ENCODE measurements around the gene NUP54. TPM values are rescaled to one million over a fixed set of nuclear protein-coding genes. Genes with fewer than 3 reads are reported as not detected.

The NUP54 gene
- total RNA-seq, 1 experiment from 2014 or later = 84.5 TPM

DNA sequence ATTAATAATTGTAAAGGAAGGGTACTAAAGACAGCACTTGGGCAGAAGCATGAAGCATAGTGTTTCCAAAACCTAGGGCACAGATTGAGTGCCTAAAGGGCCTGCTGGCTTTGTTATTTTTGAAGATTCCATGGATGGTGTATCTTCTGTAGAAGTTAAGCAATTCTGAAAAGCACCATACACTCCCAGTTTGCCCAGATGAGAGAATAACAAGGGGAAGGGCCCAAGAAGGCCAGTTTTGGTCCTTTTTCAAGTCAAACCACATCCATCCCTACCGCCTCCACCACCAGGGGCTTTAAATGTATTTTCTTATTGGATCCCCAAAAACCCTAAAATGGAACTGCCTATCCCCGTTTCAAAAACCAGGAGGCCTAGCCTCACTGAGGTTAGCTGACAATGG, 48.2 kb upstream of the NUP54 start:
- H3K27me3 Mint-ChIP-seq (ENCODE audit: low read depth) = peaks cover 3% of the 10 kb centered on the region; the same call in 1 of the 2 replicates
- no peak for DNase-seq (ENCODE audit: low spot score)
- peaks cover 31% of the 10 kb centered on the region for H3K9me3 Mint-ChIP-seq
- peaks cover 23% of the 10 kb centered on the region for H3K4me1 Mint-ChIP-seq
- H3K36me3 Mint-ChIP-seq = peaks cover 36% of the 10 kb centered on the region
- POLR2A ChIA-PET = no interaction called here
- no peak overlapping the region for H3K27ac Mint-ChIP-seq
- CTCF ChIA-PET = no interaction called here
- TF ChIP-seq, protein P1, sequence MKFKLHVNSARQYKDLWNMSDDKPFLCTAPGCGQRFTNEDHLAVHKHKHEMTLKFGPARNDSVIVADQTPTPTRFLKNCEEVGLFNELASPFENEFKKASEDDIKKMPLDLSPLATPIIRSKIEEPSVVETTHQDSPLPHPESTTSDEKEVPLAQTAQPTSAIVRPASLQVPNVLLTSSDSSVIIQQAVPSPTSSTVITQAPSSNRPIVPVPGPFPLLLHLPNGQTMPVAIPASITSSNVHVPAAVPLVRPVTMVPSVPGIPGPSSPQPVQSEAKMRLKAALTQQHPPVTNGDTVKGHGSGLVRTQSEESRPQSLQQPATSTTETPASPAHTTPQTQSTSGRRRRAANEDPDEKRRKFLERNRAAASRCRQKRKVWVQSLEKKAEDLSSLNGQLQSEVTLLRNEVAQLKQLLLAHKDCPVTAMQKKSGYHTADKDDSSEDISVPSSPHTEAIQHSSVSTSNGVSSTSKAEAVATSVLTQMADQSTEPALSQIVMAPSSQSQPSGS (CRISPR knock-in tag; IDR thresholded peaks at IDR 0.05; ENCODE audit: borderline replicate concordance, low read depth) = no peak
- TF ChIP-seq TP53 (CRISPR knock-in tag; IDR thresholded peaks at IDR 0.05) = no peak
- TF ChIP-seq, protein P2, sequence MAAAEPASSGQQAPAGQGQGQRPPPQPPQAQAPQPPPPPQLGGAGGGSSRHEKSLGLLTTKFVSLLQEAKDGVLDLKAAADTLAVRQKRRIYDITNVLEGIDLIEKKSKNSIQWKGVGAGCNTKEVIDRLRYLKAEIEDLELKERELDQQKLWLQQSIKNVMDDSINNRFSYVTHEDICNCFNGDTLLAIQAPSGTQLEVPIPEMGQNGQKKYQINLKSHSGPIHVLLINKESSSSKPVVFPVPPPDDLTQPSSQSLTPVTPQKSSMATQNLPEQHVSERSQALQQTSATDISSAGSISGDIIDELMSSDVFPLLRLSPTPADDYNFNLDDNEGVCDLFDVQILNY (CRISPR knock-in tag; IDR thresholded peaks at IDR 0.05) = no peak
- TF ChIP-seq, protein P3, sequence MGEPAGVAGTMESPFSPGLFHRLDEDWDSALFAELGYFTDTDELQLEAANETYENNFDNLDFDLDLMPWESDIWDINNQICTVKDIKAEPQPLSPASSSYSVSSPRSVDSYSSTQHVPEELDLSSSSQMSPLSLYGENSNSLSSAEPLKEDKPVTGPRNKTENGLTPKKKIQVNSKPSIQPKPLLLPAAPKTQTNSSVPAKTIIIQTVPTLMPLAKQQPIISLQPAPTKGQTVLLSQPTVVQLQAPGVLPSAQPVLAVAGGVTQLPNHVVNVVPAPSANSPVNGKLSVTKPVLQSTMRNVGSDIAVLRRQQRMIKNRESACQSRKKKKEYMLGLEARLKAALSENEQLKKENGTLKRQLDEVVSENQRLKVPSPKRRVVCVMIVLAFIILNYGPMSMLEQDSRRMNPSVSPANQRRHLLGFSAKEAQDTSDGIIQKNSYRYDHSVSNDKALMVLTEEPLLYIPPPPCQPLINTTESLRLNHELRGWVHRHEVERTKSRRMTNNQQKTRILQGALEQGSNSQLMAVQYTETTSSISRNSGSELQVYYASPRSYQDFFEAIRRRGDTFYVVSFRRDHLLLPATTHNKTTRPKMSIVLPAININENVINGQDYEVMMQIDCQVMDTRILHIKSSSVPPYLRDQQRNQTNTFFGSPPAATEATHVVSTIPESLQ (CRISPR knock-in tag; IDR thresholded peaks at IDR 0.05) = no peak
- TF ChIP-seq ZNF532 (CRISPR knock-in tag; IDR thresholded peaks at IDR 0.05; ENCODE audit: borderline replicate concordance) = no peak
- TF ChIP-seq ZNF416 (CRISPR knock-in tag; IDR thresholded peaks at IDR 0.05) = no peak
- TF ChIP-seq JUN (CRISPR knock-in tag; IDR thresholded peaks at IDR 0.05) = no peak
- no peak for TF ChIP-seq TCF7 (CRISPR knock-in tag; IDR thresholded peaks at IDR 0.05; ENCODE audit: low read depth)
- TF ChIP-seq IRF2 (CRISPR knock-in tag; IDR thresholded peaks at IDR 0.05; ENCODE audit: borderline replicate concordance, low read depth) = no peak
- no peak for TF ChIP-seq USF1 (CRISPR knock-in tag; IDR thresholded peaks at IDR 0.05)
- TF ChIP-seq ZNF138 (CRISPR knock-in tag; conservative IDR thresholded peaks at IDR 0.05) = no peak
- TF ChIP-seq PRDM15 (CRISPR knock-in tag; IDR thresholded peaks at IDR 0.05) = no peak
- TF ChIP-seq TEAD1 (CRISPR knock-in tag; IDR thresholded peaks at IDR 0.05) = no peak
- no peak for TF ChIP-seq SOX15 (CRISPR knock-in tag; IDR thresholded peaks at IDR 0.05)
- TF ChIP-seq NFATC4 (CRISPR knock-in tag; IDR thresholded peaks at IDR 0.05) = no peak
- no peak for TF ChIP-seq FOXP4 (CRISPR knock-in tag; IDR thresholded peaks at IDR 0.05)
- no peak for TF ChIP-seq IRF1 (CRISPR knock-in tag; IDR thresholded peaks at IDR 0.05)
- no peak for TF ChIP-seq MAX (CRISPR knock-in tag; IDR thresholded peaks at IDR 0.05)
- no peak for TF ChIP-seq KAT7 (CRISPR knock-in tag; IDR thresholded peaks at IDR 0.05; ENCODE audit: borderline replicate concordance)
- no peak for ATAC-seq
- H3K4me3 Mint-ChIP-seq = no peak overlapping the region

Measured in WTC11 (cell line).